ENCODE measurements around the gene PTGFR. TPM values are rescaled to one million over a fixed set of nuclear protein-coding genes. Genes with fewer than 3 reads are reported as not detected.

Gene PTGFR
- total RNA-seq, 4 donors from 2014 or later = 0.48 to 13.6 (median 2.6) TPM

DNA sequence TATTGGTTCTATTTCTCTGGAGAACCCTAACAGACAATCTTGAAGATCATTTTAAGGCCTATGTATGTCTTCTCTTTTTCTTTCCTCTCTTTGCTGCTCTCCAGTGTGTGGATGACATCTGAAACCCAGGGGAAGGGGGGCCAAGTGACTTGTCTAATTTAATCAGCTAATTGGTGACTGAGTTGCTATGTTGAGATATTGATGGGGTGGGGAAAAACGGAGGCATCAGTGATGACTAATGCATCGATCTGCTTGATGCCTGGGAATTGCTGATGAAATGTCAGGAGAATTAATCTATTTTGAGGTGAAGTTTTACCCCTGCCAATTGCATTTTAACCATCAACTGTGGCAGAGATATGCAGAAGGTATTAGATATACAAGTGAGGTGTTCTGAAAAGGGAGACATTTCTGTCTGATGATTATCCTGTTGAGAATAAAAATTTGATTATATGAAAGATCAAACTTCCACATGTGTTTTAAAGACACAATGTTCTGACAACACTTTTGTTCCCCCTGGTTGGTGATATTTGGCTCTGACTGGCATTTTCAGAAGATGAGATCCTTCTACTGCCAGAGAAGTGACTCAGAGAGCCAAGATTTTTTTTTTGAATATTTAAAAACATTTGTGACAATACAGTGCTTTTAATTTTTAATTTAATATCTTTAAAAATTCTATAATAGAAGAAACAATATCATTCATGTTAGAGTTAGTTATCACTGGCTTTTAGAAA, 18.7 kb upstream of the PTGFR start:
- DNase-seq (ENCODE audit: low spot score) (no peak), ATAC-seq (ENCODE audit: low FRiP score) (no peak)
- TF ChIP-seq, protein P1, sequence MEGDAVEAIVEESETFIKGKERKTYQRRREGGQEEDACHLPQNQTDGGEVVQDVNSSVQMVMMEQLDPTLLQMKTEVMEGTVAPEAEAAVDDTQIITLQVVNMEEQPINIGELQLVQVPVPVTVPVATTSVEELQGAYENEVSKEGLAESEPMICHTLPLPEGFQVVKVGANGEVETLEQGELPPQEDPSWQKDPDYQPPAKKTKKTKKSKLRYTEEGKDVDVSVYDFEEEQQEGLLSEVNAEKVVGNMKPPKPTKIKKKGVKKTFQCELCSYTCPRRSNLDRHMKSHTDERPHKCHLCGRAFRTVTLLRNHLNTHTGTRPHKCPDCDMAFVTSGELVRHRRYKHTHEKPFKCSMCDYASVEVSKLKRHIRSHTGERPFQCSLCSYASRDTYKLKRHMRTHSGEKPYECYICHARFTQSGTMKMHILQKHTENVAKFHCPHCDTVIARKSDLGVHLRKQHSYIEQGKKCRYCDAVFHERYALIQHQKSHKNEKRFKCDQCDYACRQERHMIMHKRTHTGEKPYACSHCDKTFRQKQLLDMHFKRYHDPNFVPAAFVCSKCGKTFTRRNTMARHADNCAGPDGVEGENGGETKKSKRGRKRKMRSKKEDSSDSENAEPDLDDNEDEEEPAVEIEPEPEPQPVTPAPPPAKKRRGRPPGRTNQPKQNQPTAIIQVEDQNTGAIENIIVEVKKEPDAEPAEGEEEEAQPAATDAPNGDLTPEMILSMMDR (IDR thresholded peaks at IDR 0.05) = no peak

DNA sequence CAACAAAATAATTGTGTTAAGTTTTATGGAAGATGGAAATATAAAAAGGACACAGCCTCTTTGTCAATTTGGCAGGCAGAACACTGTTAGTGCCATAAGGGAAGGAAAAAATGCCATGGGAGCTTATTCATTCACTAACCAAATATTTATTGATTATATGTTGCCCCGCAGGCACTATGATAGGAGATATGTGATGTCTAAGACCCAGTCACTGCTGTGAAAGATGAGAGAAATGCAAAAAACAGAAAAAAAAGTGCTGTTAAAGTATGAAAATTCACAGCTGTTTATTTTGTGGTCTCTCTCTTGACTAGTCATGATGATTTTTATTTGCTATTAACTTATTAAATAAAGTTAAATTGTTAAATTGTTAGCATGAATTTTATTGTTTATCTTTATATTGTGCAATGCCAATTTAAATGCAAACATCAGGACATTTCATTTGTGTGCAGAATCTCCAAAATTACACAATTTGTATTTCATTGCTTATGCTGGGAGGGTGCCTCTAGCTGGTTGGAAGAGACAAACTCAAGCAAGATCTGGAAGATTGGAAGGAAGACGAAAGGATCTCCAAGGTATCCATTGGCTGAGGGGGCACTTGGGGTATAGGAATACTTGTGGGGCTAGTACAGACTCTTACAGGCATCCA, 17.8 kb upstream of the PTGFR start:
- DNase-seq (ENCODE audit: low spot score) (no peak), ATAC-seq (ENCODE audit: low FRiP score) (no peak)
- TF ChIP-seq, protein P1 (IDR thresholded peaks at IDR 0.05) = no peak

- ATAC-seq (ENCODE audit: low FRiP score) (no peak), DNase-seq (ENCODE audit: low spot score) (no peak)
- TF ChIP-seq, protein P1 (IDR thresholded peaks at IDR 0.05) = no peak
These were observed 16.7 kb upstream of the PTGFR start for GRCh38 chr1:78474092-78474491.

GRCh38 chr1:78475888-78476610, 14.7 kb upstream of the PTGFR start:
- TF ChIP-seq, protein P1 (IDR thresholded peaks at IDR 0.05) = no peak
- no peak for ATAC-seq (ENCODE audit: low FRiP score)
- DNase-seq (ENCODE audit: low spot score) = no peak

DNA sequence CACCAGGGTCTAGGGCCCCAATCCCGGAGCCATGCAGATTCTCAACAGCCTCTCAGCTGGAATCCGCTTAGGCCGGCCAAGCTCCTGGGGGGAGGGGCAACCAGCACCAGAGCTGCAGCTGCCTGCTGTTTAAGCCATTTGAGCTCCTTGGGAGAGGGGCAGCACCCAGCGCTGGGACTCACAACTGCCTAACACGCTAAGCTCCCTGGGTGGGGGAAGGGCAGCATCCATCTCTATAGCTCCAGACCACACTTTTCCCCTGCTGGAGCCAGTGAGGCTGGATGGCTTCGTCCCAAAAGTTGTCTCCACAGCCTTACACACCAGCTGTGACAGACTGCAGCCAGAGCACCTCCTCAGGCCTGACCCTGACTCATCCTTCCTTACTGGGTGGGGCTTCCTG, 6.9 kb upstream of the PTGFR start:
- no peak for ATAC-seq (ENCODE audit: low FRiP score)
- TF ChIP-seq, protein P1 (IDR thresholded peaks at IDR 0.05) = no peak
- no peak for DNase-seq (ENCODE audit: low spot score)

GRCh38 chr1:78491451-78492071, 787 bp downstream of the PTGFR start:
- ATAC-seq (ENCODE audit: low FRiP score) (peak; percentile 92), DNase-seq (ENCODE audit: low spot score) (peak; percentile 25)
- TF ChIP-seq, protein P1 (IDR thresholded peaks at IDR 0.05) = no peak

Data from omental fat pad (tissue), 4 donors.